ENCODE measurements around the gene SLC22A14.

SLC22A14 gene

DNA sequence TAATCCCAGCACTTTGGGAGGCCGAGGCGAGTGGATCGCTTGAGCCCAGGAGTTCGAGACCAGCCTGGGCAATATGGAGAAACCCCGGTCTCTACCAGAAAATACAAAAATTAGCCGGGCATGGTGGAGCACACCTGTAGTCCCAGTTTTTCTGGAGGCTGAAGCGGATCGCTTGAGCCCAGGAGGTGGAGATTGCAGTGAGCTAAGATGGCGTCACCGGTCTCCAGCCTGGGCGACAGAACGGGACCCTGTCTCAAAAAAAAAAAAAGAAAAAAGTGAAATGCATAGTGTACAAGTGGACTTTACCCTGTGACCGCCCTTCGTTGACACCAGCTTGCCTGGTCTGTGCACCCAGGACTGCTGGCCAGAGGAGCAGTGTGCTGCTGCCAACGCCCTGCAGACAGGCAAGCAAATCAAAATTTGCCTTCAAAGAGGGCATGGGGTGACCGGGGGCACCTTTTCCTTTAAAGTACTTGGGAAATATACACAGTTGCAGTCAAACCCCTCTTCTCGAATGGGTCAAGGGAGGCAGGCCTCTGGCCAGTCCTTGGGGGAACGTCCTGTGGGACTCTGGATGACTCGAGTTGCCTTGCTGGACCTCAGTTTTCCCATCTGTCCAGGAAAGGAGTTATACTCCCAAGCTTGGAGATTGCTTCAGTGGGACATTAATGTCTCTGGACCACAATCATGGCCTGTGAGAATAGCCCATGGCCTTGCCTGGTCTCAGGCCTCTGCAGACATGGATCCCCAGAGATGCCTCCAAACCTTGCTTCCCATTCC, 65.5 kb downstream of the SLC22A14 start:
- no peak for DNase-seq

- DNase-seq: no peak
These were observed 66.8 kb downstream of the SLC22A14 start for GRCh38 chr3:38348903-38349302.

DNA sequence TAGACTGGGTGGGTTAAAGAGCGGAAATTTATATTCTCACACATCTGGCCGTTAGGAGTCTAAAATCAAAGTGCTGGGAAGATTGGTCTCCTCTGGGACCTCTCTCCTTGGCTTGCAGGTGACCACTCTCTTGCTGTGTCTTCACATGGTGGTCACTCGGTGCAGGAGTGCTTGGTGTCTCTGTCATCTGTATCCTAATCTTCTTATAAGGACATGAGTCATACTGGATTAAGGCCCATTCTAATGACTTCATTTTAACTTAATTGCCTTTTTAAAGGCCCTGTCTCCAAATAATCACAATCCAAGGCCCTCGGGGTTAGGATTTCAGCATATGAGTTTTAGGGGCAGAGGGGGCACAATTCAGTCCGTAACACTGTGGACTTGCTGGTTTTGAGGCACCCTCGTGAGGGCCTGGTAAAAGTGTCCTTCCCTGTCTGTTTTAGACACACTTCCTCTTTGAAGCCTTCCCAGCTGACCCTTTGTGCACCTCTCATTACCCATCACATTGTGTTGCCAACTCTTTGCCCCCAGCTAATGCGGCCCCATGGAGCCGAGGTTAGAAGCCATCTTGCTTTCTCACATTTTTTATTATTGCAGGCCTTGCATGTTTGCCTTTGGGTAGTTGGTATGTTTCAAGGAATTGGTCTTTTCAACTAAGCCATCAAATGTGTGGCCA, 67.7 kb downstream of the SLC22A14 start:
- DNase-seq: no peak

DNA sequence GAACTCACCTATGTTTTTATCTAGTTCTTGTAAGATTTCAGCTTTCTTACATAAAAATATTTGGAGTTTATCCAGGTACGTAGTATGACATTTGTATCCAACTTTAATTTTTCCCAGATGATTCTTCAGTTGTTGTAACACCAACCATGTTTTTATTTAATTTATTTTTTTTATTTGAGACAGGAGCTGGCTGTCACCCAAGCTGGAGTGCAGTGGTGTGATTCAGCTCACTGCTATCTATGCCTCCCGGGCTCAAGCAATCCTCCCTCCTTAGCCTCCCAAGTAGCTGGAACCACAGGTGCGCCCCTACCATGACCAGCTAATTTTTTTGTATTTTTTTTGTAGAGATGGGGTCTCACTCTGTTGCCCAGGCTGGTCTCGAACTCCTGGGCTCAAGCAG, 71.1 kb downstream of the SLC22A14 start:
- no peak for DNase-seq

DNA sequence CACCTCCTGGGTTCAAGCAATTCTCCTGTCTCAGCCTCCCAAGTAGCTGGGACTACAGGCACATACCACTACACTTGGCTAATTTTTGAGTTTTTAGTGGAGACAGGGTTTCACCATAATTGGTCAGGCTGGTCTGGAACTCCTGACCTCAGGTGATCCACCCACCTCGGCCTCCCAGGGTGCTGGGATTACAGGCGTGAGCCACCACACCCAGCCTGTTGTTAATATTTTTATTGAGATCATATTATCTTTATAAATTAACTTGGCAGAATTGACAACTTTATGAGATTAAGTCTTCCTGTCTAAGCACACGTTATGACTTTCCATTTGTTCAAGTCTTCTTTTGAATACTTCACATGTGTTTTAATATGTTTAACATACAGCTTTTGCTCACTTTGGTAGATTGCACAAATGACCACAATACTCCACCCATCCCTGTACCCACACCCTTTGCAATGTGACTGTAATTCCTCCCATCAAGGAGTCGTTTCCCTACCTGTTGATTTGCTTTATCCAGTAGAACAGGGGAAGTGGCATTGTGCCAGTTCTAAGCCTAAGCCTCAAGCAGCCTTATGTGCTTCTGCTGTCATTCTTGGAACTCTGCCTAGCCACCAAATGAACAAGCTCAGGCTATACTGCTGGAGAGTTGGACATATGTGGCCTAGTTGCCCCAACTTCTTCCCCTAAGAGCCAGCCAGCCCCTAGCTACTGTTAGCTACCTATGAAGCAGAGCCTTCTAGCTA, 72.7 kb downstream of the SLC22A14 start:
- DNase-seq: no peak

GRCh38 chr3:38359038-38359437, 76.9 kb downstream of the SLC22A14 start:
- no peak for DNase-seq

GRCh38 chr3:38360345-38360744, 78.3 kb downstream of the SLC22A14 start:
- no peak for DNase-seq

DNA sequence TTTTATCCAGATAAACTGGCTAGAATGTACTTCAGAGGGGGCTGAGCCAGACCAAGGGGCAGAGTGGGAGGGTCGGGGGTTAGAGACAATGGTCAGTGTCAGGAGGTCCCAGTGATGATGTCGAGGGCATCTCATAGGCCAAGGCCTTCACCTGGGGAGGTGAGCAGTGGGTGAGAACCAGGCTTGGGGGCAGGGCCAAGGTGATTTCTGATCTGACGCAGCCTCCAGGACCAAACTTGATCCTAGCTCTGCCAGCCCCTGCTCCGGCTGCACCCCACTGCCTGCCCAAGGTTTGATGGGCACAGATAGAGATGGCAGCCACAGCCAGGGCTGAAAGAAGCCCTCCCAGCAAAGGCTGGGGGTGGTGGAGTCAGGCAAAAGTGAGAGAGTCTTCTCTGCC, 79.4 kb downstream of the SLC22A14 start:
- no peak for DNase-seq

- no peak for DNase-seq
These were observed 80.7 kb downstream of the SLC22A14 start for GRCh38 chr3:38362825-38363224.

DNA sequence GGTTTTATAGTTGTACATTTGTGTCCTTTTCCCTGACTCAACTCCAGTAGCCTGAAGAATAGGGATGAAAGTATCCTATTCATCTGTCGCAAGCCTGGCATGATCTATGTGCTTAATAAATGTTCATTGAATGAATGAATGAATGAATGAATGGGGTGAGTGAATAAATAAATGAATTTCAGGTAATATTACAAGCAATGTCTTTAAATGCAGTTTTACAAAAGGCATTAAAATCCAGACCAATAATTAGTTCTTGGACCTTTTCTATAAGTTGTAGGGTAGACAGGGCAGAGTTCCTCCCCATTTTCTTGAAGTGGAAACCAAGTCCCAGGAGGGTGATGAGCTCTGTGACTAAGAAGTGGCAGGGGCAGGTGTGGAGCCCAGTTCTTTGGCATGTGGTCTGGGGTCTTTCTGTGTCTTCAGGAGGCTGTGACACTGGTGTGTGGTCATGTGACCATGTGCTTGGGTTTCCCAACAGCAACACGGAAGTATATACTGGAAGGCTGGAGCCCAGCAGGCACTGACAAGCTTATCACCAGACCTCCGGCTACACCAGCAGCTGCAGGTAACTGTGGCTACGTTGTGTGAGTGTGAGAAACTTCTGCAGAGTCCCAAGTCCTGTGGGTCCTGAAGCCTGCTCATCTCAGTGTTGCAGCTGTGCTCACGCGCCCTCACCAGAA, 82.8 kb downstream of the SLC22A14 start:
- DNase-seq: no peak

DNA sequence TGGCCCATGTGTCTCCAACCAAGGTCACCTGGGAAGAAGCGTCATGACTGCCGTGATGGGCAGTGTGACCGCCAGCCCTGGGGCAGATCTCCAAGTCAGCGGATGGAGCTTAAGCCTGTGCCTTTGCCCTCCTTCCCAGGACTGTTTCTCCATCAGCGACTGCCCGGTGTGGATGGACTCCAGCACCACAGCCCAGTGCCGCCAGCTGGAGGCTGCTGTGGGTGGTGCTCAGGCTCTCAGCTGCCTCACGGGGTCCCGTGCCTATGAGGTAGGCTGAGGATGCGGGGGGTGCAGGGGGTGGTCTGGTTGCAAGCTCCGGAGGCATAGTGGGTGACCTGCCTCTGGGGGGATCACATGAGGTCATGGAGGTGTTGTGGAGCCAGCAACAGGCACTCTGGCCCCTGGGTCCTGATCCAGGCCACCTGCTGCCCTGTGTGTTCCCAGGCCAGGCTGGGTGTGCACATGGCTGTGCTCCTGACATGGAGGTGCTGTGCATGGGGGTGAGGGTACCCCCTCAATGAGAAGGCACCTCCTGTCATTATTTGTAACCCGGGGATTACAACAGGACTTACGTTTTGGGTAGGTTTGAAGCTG, 83.5 kb downstream of the SLC22A14 start:
- no peak for DNase-seq

DNA sequence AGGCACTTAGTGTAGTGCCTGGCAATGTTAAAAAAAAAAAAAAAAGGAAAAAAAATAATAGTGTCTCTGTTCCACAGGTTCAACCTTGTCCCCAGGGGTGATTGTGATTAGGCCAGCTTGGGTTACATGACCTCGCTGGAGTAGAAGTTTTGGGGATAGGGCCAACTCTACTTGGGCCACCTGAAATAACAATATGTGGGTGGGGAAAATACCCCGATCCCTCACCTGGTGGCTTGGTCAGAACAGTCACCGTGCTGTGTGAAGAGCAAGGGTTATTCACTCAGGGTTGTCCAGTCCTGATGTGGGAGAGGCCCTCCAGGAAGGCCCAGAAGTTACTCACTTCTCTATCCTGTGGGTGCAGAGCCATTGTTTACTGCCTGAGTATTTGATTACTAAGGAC, 84.0 kb downstream of the SLC22A14 start:
- no peak for DNase-seq

- DNase-seq: no peak
These were observed 85.7 kb downstream of the SLC22A14 start for GRCh38 chr3:38367779-38368178.

Data from DMS79 treated with DMSO at 0.1 percent for 48 hours (cell line).